Nephron progenitor cell (in vitro differentiated cells): ENCODE results near the gene POLR1C.

ENCODE experiments used
- DNase-seq: peaks from one replicate; pipeline ENCODE4 v3.0.0; 2021
- H3K27ac Mint-ChIP-seq: 2 replicates; pipeline ENCODE4 v1.8.0; 2021; ENCODE audit warnings: mild to moderate bottlenecking, moderate library complexity, mixed read lengths
- H3K27me3 Mint-ChIP-seq: 2 replicates; pipeline ENCODE4 v1.8.0; 2021; ENCODE audit warnings: mild to moderate bottlenecking, low read depth, mixed read lengths; ENCODE audit not compliant: poor library complexity
- H3K36me3 Mint-ChIP-seq: 2 replicates; pipeline ENCODE4 v1.8.0; 2021; ENCODE audit warnings: low read depth, mixed read lengths
- H3K4me1 Mint-ChIP-seq: 2 replicates; pipeline ENCODE4 v1.8.0; 2021; ENCODE audit warnings: mixed read lengths
- H3K4me3 Mint-ChIP-seq: 2 replicates; pipeline ENCODE4 v1.8.0; 2021; ENCODE audit warnings: mild to moderate bottlenecking, moderate library complexity, mixed read lengths
- H3K9me3 Mint-ChIP-seq: 2 replicates; pipeline ENCODE4 v1.8.0; 2021; ENCODE audit warnings: mild to moderate bottlenecking, moderate library complexity, mixed read lengths
- TF ChIP-seq, protein P1 (sequence below): fragments of 200-600 bp; sonication (generic); IDR thresholded peaks from 2 replicates; pipeline ENCODE4 v1.5.0; 2021; ENCODE audit warnings: antibody characterized with exemption

The POLR1C gene

DNA sequence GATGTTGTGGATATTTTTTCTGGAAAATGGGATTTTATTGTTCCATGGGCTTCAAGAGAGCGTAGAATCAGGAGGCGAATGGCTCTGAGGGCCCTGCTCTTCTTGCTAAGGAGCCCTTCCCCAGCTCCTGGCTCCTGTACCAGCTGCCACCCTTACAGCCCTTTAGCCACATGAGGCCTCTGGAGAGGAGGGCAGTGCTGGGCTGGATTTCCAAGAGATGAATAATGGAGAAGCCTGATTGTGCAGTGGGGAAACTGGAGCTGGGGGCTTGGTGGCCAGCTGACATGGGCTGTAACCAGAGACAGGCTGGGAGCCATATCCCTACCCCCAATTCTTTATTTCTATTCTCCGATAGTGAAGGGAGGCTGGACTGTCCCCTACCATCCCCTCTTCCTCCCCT lies 16.0 kb upstream of the POLR1C start:
- H3K36me3 Mint-ChIP-seq, result peaks cover 30% of the 10 kb centered on the region
- no peak overlapping the region for H3K4me3 Mint-ChIP-seq
- peaks cover 20% of the 10 kb centered on the region for H3K4me1 Mint-ChIP-seq
- DNase-seq, result no peak
- TF ChIP-seq, protein P1, sequence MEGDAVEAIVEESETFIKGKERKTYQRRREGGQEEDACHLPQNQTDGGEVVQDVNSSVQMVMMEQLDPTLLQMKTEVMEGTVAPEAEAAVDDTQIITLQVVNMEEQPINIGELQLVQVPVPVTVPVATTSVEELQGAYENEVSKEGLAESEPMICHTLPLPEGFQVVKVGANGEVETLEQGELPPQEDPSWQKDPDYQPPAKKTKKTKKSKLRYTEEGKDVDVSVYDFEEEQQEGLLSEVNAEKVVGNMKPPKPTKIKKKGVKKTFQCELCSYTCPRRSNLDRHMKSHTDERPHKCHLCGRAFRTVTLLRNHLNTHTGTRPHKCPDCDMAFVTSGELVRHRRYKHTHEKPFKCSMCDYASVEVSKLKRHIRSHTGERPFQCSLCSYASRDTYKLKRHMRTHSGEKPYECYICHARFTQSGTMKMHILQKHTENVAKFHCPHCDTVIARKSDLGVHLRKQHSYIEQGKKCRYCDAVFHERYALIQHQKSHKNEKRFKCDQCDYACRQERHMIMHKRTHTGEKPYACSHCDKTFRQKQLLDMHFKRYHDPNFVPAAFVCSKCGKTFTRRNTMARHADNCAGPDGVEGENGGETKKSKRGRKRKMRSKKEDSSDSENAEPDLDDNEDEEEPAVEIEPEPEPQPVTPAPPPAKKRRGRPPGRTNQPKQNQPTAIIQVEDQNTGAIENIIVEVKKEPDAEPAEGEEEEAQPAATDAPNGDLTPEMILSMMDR, result no peak
- H3K27me3 Mint-ChIP-seq, result no peaks in the 10 kb centered on the region
- H3K9me3 Mint-ChIP-seq, result no peaks in the 10 kb centered on the region
- H3K27ac Mint-ChIP-seq, result no peak overlapping the region

DNA sequence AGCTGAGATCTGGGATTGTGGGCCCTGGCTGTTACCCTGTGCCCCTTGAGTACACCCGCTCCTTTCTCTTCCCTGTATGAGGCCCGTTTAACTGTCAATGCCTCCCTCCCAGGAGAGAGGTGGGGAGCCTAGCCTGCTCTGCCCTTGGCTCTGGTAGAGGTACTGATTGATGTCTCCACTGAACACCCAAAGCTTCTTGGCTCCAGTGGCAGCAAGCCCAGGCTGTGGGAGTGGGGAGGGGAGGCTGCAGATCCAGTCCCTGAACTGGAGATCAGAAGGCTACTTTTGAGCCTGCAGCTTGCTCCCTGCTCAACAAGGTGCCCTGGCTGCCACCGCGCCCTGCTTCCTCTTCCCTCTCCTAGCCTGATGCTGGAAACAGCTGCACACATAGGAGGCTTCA lies 14.2 kb upstream of the POLR1C start:
- DNase-seq, result no peak
- TF ChIP-seq, protein P1, result no peak
- Mint-ChIP-seq H3K27me3 (peaks cover 2% of the 10 kb centered on the region), H3K9me3 (no peaks in the 10 kb centered on the region), H3K4me3 (no peak overlapping the region), H3K4me1 (peaks cover 3% of the 10 kb centered on the region), H3K27ac (peak overlapping the region; percentile 29), H3K36me3 (peaks cover 30% of the 10 kb centered on the region)

DNA sequence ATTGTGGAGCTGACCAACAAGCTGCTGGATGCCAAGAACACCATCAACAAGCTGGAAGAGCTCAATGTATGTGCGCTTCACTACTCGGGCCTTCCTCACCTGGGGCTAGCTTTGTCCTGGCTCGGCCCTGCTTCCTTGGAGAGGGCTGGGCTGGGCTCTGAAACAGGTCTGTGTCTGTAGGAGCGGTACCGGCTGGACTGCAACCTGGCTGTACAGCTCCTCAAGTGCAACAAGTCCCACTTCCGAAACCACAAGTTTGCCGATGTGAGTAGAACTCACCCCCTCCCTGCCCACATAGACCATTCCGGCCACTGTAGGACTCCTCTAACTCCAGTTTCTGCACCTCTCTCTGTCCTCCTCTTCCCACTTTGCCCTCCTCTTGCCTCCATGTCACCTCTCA lies 13.4 kb upstream of the POLR1C start:
- no peak for DNase-seq
- Mint-ChIP-seq H3K27me3 (peaks cover 10% of the 10 kb centered on the region), H3K4me1 (peaks cover 2% of the 10 kb centered on the region), H3K36me3 (peaks cover 30% of the 10 kb centered on the region), H3K4me3 (no peak overlapping the region), H3K27ac (peak overlapping the region; percentile 87), H3K9me3 (no peaks in the 10 kb centered on the region)
- TF ChIP-seq, protein P1, result no peak

DNA sequence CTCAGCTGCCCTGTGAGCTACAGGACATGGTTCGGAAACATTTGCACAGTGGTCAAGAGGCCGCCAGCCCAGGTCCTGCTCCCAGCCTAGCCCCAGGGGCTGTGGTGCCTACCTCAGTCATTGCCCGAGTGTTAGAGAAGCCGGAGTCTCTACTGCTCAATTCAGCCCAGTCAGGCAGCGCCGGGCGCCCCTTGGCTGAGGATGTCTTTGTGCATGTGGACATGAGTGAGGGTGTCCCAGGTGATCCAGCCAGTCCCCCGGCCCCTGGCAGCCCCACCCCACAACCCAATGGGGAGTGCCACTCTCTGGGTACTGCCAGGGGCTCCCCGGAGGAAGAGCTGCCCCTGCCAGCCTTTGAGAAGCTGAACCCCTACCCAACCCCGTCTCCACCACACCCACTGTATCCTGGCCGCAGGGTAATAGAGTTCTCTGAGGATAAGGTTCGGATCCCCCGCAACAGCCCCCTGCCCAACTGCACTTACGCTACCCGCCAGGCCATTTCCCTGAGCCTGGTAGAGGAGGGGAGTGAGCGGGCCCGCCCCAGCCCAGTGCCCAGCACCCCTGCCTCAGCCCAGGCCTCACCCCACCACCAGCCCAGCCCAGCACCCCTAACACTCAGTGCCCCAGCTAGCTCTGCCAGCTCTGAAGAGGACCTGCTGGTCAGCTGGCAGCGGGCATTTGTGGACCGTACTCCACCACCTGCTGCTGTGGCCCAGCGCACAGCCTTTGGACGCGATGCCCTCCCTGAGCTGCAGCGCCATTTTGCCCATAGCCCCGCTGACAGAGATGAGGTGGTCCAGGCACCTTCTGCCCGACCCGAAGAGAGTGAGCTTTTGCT lies 11.9 kb upstream of the POLR1C start:
- no peak overlapping the region for H3K27ac Mint-ChIP-seq
- DNase-seq, result no peak
- no peak overlapping the region for H3K4me3 Mint-ChIP-seq
- H3K36me3 Mint-ChIP-seq, result peaks cover 24% of the 10 kb centered on the region
- H3K9me3 Mint-ChIP-seq, result no peaks in the 10 kb centered on the region
- TF ChIP-seq, protein P1, result no peak
- peaks cover 12% of the 10 kb centered on the region for H3K4me1 Mint-ChIP-seq
- H3K27me3 Mint-ChIP-seq, result peaks cover 22% of the 10 kb centered on the region

DNA sequence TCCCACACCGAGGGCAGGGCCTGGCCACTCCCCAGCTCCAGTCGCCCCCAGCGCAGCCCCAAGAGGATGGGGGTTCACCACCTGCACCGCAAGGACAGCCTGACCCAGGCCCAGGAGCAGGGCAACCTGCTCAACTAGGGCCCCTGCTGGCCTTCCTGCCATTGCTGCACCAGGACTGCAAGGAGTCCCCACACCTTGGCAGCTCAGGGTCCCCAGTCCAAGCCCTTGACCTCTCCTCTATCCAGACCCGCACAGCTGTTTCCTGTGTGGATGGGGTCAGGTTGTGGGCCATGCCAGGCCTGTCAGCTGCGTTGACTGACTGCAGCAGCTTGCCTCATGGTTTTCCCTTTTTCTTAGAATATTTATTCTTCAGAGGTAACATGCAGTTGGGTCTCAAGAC lies 11.2 kb upstream of the POLR1C start:
- Mint-ChIP-seq H3K9me3 (no peaks in the 10 kb centered on the region), H3K36me3 (peaks cover 24% of the 10 kb centered on the region), H3K27ac (no peak overlapping the region), H3K4me1 (peaks cover 12% of the 10 kb centered on the region), H3K4me3 (no peak overlapping the region), H3K27me3 (peaks cover 23% of the 10 kb centered on the region)
- TF ChIP-seq, protein P1, result no peak
- no peak for DNase-seq

DNA sequence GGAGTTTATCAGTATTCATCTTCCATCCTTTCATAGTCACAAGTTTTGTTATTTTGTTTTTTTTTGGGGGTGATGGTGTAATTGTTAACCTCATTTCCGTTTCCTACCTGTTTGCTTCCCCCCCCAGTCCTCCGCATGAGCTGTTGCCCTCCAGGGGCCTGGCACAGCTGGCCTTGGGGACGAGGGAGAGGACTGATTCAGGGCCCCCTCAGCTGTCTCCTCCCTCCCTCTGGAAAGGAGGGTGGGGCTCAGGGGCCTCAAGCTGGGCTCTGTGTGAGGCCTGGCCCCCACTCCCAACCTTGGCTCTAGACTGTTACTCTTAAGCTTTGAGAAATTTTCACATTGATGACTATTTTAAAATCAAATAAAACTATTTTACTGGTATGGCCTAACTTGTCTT lies 10.7 kb upstream of the POLR1C start:
- Mint-ChIP-seq H3K4me1 (peaks cover 12% of the 10 kb centered on the region), H3K9me3 (no peaks in the 10 kb centered on the region), H3K36me3 (peaks cover 23% of the 10 kb centered on the region), H3K27ac (no peak overlapping the region), H3K4me3 (no peak overlapping the region), H3K27me3 (peaks cover 25% of the 10 kb centered on the region)
- TF ChIP-seq, protein P1, result no peak
- no peak for DNase-seq
